PC-3 (cell line): ENCODE data around the gene AP5S1.

Experiments
- EZH2 ChIP-seq: fragments of 300-600 bp; sonication (generic); IDR thresholded peaks from one replicate; pipeline ENCODE4 v1.6.1; 2017; ENCODE audit warnings: antibody characterized with exemption, mild to moderate bottlenecking, low read length; ENCODE audit not compliant: unreplicated experiment
- TF ChIP-seq, protein P1 (sequence below): fragments of 300-600 bp; sonication (generic); conservative IDR thresholded peaks from 2 replicates; pipeline ENCODE4 v1.5.1; 2017; ENCODE audit warnings: antibody characterized with exemption, low read depth, mild to moderate bottlenecking, low read length

GRCh38 chr20:3777381-3777715 lies 43.0 kb upstream of the AP5S1 start:
- TF ChIP-seq, protein P1, sequence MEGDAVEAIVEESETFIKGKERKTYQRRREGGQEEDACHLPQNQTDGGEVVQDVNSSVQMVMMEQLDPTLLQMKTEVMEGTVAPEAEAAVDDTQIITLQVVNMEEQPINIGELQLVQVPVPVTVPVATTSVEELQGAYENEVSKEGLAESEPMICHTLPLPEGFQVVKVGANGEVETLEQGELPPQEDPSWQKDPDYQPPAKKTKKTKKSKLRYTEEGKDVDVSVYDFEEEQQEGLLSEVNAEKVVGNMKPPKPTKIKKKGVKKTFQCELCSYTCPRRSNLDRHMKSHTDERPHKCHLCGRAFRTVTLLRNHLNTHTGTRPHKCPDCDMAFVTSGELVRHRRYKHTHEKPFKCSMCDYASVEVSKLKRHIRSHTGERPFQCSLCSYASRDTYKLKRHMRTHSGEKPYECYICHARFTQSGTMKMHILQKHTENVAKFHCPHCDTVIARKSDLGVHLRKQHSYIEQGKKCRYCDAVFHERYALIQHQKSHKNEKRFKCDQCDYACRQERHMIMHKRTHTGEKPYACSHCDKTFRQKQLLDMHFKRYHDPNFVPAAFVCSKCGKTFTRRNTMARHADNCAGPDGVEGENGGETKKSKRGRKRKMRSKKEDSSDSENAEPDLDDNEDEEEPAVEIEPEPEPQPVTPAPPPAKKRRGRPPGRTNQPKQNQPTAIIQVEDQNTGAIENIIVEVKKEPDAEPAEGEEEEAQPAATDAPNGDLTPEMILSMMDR = no peak
- no peak for TF ChIP-seq EZH2
